Amniotic stem cell (primary cell): ENCODE results near the gene TBC1D17.

ENCODE experiments used
- DNase-seq: peaks from one replicate; lab custom pipeline; 2025; lab: John Stamatoyannopoulos, UW

Gene TBC1D17

DNA sequence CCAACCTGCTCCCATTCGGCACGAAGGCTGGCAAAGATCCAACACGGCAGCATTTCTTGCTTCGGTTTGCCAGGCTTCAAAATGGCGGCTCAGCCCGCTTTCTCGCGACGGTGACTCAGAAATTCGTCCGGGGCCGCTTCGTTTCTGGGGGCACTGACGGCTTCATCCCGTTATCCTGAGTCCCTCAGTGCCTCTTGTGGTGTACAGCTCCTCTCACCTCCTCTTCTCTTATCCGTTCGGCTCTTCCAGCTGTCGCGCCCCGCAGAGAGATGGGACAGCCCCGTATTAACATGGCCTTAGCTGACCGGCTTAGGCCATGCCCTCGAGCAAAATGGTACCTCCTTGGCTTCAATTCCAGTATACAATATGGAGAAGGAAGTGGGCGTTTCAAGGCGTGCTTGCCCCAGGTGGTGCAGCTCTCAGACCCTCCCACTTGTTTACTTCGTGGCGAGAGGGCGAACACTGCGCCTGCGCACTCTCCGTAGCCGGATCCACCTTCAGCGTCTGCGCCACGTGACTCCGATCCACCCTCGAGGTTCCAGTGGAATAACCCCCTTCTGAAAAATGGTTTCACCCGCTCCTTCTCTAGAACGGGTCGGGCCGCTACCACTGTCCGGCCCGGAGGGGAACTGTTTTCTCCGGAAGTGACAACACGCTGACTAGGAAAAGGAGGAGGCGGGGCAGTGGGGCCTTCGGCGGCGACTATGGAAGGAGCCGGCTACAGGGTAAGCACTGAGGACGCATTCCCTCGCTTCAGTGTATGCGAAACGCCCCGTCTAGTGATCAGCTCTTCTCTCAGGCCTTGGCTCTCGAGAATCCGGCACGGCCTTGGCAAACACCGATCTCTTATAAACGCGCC is at the start of gene TBC1D17, which contains the start of gene AKT1S1:
Gene TBC1D17, plus strand, starts transcription at position 683 of the 859 bp plus-strand sequence. Its CDS starts 22 bp downstream, at position 705.
Gene AKT1S1, minus strand, starts transcription at position 336 of the 859 bp plus-strand sequence. CDS start 4,060 bp downstream, outside the sequence.
- peak; percentile 100 for DNase-seq

DNA sequence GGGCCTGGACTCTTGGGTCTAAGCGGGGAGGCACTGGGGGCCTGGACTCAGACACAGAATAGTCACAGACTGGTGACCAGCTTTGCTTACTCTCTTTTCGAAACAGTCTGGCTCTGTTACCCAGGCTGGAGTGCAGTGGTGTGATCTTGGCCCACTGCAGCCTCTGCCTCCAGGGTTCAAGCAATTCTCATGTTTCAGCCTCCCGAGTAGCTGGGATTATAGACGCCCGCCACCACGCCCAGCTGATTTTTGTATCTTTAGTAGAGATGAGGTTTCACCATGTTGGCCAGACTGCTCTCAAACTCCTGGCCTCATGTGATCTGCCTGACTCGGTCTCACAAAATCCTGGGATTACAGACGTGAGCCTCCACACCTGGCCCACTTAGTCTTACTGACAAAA is 48.3 kb upstream of the TBC1D17 start:
- DNase-seq: no peak

DNA sequence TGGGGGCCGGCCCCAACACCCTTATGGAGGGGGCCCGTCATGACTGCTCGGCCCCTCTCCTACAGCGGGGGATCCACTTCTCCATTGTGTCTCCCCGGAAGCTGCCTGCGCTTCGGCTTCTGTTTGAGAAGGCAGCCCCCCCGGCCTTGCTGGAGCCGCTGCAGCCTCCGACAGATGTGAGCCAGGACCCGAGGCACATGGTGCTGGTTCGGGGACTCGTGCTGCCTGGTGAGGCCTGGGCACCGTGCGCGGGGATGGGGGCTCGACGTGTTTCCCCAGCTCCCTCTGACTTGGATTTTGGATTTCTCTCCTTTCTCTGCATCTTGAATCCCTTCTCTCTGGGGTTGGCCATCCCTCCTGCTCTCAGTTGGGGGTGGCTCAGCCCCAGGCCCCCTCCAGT is 47.8 kb upstream of the TBC1D17 start:
- DNase-seq: no peak

DNA sequence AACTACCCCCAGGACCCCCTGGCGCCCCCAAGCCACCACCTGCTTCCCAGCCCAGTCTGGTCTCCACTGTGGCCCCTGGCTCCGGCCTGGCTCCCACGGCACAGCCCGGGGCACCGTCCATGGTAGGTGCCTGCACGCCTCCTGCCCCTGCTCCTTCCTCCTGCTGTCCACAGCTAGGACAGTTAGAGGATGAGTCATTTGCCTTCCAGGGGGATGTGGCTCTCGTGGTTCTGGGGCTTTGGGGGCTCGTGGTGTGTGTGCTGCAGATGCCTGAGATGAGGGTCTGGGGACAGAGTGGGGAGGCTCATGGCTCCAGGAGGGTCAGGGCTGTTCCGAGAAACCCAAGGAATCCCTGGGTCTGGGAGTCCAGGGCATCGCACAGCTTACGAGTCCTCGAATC is 46.7 kb upstream of the TBC1D17 start:
- no peak for DNase-seq

DNA sequence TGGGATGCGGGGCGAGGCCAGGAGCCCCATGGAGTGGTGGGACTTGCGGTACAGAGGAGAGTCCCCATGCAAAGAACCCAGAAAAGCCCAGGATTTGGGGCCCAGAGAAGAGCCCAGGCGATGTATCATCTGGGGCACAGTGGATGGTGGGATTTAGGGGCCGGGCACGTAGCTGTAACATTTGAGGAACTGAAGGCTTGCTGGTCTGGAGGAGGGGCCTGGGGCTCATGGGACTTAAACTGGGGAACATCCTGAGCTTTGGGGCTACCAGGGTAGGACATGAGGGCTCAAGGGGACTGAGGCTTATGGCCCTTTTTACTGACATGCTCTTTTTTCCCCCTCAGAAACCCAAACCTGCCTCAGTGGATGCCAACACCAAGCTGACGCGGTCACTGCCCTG is 45.9 kb upstream of the TBC1D17 start:
- DNase-seq: no peak

DNA sequence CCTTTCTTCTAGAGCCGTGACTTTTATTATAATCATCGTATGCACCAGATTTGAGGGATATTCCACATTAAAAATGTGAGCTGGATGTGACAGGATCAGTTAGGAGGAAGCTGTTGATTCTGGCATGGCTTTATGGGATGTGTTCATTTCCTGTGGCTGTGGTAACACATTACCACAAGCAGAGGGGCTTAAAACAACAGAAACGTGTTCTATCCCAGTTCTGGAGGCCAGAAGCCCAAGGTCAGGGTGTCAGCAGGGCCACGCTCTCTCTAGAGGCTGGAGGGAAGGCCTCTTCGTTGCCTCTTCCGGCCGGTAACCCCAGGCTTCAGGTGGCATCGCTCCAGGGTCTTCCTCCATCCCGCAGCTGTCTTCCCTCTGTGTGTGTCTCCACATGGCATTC is 44.9 kb upstream of the TBC1D17 start:
- DNase-seq: no peak

DNA sequence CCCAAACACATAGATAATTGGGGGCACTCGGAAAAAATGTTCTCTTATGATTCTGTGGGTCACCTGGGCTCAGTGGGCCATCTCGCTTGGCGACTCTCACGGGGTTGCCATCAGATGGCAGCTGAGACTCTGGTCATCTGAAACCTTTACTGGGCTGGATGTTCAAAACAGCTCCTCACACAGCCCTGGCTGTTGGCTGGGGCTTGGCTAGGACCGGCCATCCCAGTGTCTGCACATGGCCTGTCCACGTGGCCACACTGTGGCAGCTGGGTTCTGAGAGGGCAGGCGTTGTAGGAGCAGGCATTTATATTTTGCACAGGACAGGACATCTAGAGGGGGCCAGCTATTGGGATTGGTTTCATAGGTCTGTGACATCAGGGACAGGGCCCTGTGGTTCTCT is 43.9 kb upstream of the TBC1D17 start:
- no peak for DNase-seq

DNA sequence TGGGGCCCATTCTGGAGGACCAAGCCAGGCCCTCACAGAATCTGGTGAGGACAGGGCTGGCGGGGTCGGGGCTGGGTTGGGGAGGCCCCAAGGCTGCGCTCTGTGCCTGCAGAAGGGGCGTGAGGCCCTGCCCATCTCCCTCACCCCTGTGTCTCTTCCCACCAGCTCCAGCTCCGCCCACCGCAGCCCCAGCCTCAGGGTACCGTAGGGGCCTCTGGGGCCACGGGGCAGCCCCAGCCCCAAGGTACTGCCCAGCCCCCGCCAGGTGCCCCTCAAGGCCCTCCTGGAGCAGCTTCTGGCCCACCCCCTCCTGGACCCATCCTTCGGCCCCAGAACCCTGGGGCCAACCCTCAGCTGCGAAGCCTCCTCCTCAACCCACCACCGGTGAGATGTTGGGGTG is 41.9 kb upstream of the TBC1D17 start:
- DNase-seq: no peak

DNA sequence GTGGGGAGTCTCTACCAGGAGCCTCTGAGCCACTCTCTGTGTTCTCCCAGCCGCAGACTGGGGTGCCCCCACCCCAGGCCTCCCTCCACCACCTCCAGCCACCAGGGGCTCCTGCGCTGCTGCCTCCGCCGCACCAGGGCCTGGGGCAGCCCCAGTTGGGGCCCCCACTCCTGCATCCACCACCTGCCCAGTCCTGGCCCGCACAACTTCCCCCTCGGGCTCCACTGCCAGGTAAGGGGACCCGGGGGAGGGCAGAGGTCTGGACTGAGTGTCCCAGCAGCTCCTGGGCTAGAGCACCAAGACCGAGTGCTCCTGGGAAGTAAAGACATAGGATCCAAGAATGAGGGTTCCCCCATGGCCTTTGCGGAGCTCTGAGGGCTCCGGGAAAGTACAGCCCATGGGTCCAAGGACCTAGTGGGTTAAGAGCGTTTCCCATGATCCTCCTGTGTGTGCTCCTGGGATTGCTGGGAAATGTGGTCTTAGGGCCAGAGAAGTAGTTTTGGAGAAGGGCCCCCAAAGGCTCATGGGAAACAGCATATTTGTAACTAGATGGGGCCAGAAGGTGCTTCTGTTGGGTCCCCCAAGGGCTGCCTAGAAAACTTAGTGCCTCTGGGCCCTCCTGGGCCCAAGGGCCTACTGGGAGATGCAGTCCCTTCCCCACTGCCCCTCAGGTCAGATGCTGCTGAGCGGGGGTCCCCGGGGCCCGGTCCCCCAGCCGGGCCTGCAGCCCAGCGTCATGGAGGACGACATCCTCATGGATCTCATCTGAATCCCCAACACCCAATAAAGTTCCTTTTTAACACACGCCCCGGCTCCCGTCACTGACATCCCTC is 41.1 kb upstream of the TBC1D17 start:
- no peak for DNase-seq

DNA sequence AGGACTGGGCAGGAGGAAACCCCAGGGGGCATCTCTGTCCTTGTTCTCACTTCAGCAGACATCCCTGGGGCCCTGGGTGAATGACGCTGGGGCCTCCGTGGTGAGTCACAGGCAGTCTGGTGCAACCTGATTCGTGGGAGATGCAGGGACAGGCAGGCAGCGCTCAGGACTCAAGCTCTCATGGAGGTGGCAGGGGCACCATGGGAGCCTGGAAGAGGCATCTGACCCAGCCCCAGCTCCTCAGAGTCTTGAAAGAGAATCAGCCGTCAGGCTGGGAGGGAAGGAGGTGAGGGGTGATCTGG is 40.5 kb upstream of the TBC1D17 start:
- DNase-seq: no peak

DNA sequence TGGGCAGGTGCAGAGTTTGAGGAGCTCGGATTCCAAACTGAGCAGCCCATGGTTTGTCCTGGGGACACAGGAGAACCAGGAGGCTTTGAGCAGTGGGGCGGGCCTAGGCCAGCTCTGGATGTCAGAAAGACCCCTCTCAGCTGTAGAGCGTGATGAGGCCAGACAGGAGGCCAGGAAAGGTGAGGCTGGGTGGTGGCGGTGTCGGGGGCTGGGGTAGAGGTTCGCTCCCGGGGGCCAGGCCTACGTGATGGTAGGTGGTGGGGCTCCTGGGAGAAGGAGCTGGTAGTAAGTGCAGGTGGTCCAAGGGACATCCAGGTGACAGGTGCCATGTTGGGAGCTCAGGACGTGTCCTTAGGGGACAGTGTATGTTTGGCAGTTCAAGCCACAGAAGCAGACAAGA is 40.1 kb upstream of the TBC1D17 start:
- no peak for DNase-seq

DNA sequence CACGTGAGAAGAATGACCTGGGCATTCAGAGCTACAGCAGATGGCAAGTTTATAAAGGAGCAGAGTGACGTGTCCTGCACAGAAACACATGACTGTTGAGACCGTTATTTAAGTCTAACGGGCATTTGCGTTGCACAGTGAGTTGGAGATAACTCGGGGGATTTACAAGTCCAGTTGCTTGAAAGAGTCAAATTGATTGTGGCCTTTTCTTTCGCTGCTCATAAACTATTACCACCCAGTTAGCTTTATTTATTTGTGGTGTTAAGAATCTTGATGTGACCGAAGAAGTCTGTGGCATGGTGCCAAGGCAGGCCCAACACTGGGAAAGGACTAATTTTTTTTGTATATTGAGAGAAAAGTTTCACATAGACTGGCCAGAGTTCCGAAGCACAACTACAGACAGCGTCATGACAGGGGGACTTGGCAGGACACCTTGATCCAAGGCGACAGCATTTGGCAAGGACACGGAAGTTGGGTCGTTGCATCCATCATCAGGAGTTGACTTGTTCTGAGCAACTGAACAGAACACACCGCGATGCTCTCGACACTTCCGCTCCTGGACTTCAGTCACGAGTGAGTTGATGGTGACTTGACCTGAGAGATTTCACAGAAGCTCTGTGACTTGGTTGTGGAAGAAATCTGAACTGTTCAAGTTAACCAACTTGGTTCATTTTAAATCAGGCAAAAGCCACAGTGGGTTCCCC is 38.5 kb upstream of the TBC1D17 start:
- no peak for DNase-seq

DNA sequence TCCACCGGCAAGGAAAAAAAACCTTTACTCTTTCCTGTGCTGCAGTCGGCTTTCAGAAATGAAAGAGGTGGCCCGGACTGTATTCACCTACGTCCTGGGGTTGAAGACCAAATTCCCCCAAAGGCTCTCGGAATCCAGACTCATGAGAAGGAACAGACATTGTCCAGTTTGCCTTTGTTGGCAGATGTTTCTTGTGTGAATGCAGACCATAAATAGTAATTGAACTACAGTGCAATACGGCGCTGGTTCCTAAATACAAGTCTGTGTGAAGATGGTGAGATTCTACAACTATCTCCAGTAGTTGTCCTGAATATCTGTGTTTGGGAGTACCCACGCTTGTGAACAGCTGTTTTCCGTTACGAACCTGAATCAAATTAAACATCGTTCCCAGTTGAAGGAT is 37.8 kb upstream of the TBC1D17 start:
- DNase-seq: no peak

DNA sequence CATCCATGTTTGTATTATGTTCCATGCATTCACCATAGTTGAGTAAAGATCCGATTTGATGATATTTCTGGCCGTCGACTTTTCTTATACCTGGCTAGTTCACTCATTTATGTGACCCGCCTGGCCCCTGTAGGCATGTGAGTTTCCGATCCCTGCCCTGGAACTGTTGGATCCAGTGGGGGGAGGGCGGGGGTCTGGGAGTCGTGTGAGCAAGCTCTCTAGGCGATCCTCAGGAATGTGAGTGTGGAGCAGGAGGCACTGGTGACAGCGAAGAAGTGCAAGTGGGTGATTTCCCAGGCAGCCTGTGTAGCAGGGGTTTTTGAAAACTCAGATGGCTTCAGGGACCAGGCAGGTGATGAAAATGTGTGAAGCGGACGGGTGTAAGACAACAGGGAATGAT is 37.2 kb upstream of the TBC1D17 start:
- DNase-seq: no peak

DNA sequence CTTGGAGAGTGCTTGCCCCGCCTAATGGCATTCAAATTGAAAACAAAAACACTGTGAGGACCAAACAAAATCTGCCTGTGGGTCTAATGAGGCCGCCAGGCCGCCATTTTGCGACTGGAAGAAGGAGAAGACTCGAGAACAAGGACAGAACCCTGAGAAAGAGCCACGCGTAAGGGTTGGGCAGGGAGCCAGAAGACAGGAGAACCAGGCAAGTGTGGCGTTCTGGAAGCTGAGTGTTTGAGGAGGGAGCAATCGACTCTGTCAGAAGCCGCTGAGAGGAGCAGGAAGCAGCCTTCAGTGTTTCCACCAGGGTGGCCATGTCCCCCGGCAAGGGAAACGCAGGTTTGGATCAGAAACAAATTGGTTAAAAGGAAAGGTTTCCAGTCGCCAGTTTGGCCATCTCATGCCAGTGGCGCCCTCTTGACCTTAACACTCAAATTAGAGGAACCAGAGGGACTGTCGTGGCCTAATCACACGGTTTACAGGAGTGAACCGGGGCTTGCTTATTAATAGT is 36.7 kb upstream of the TBC1D17 start:
- DNase-seq: no peak

DNA sequence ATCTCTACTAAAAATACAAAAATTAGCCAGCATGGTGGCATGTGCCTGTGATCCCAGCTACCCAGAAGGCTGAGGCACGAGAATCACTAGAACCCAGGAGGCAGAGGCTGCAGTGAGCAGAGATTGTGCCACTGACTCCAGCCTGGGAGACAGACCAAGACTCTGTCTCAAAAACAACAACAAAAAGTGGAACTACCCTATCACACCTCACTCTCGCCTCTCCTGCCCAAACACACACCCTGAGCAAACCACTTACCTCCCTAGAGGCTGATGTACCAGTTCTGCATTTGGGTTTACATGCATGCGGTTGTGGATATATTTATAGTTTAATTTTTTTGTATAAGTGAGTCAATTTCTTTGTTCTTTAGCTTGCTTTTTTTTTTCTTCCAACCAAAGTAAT is 34.2 kb upstream of the TBC1D17 start:
- DNase-seq: no peak

DNA sequence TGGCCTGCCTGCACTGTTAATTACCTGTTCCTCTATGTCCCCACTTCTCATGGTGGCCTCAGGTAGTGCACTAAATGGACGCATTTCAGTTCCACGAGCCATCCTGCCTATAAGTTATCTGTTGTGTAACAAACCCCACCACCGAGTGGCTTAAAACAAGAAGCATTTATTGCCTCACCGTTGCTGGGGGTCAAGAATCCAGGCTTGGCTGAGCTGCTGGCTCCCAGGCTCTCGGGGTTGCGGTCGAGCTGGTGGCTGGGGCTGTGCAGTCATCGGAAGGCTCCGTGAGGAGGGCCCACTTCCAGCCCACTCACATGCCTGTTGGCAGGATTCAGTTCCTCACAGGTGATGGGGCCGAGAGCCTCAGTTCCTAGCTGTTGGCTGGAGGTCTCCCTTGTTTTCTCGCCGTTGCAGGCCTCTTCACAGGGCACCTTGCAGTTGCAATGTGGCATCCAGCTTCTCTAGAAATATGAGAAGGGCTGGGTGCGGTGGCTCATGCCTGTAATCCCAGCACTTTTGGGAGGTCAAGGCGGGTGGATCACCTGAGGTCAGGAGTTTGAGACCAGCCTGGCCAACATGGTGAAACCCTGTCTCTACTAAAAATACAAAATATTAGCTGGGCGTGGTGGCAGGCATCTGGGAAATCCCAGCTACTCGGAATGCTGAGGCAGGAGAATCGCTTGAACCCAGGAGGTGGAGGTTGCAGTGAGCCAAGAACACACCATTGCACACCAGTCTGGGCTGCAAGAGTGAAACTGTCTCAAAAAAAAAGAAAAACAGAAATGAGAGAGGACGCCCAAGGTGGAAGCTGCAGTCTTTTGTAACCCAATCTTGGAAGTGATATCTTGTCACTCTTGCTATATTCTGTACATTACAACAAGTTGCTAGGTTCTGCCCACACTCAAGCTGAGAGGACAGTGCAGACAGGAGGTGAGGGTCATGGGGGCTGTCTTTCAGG is 33.1 kb upstream of the TBC1D17 start:
- DNase-seq: no peak

DNA sequence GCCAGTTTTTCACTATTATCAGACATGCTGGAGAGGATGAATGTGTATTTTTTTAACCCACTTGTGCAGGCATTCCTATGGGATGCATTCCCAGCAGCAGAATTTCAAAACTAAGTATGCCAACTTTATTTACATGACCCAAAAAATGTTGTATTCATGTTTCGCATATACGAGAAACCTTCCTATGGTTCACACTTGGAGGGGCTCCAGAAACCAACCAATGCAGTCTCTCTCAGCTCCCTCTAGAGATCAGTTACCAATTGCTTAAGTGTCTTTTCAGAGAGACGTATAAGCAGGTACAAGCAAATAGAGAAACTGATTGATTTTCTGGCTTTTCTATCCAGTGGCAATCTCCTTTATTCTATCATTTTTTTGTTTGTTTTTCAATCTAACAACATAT is 32.1 kb upstream of the TBC1D17 start:
- no peak for DNase-seq

DNA sequence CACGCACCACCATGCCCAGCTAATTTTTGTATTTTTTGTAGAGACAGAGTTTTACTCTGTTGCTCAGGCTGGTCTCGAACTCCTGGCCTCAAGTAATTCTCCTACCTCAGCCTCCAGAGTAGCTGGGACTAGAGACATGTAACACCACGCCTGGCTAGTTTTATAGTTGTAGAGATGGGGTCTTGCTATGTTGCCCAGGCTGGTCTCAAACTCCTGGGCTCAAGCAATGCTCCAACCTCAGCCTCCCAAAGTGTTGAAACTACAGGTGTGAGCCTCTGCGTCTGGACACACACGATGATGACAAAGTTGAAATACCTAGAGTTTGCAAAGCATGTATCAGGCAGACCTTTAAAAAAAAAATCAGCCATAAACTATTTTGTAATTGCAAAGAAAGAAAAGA is 31.1 kb upstream of the TBC1D17 start:
- DNase-seq: no peak

DNA sequence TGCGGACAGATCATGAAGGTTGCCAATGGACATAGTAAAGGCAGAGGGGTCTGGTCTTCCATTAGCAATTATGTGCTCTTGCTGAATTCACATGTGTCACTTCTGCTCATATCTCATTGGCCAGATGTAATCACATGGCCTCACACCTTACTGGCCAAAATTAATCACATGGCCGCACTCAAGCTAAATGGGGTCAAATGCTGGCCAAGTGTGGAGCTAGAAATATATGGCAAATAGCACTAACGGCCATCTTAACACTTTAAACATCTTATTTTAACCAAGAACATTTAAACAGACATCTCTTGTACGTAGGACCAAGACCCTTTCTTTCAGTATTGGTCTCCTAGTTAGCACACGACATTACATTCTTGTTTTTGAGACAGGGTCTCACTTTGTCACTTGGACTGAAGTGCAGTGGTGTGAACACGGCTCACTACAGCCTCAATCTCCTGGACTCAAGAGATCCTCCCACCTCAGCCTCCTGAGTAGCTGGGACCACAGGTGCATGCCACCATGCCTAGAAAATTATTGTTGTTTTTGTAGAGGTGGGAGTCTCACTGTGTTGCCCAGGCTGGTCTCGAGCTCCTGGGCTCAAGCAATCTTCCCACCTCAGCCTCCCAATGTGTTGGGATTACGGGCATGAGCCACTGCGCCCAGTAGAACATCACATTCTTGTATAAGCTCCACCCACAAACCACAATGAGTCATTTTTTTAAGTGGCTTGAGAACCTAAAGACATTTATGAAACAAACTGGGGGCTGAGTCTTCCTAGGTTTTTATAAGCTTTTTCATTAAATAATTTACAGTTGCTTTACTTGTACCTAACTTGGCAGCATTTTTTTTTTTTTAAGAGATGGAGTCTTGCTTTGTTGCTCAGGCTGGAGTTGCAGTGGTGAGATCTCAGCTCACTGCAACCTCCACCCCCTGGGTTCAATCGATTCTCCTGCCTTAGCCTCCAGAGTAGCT is 29.5 kb upstream of the TBC1D17 start:
- peak; percentile 17 for DNase-seq
